ENCODE measurements around the gene TTC16. TPM values are rescaled to one million over a fixed set of nuclear protein-coding genes. Genes with fewer than 3 reads are reported as not detected.

TTC16 gene
- total RNA-seq, 1 experiment from 2014 or later, result not detected

- no peak for DNase-seq (ENCODE audit: low spot score)
These were observed 4.4 kb downstream of the TTC16 start for GRCh38 chr9:127720031-127720864.

GRCh38 chr9:127720865-127721227, 5.0 kb downstream of the TTC16 start:
- no peak for DNase-seq (ENCODE audit: low spot score)

- peak; percentile 71 for DNase-seq (ENCODE audit: low spot score)
These were observed 5.5 kb downstream of the TTC16 start for GRCh38 chr9:127721391-127721821.

- DNase-seq (ENCODE audit: low spot score), result no peak
These were observed 6.3 kb downstream of the TTC16 start for GRCh38 chr9:127722055-127722745.

GRCh38 chr9:127723013-127723412, 7.1 kb downstream of the TTC16 start:
- no peak for DNase-seq (ENCODE audit: low spot score)

GRCh38 chr9:127723444-127723843, 7.6 kb downstream of the TTC16 start:
- peak; percentile 77 for DNase-seq (ENCODE audit: low spot score)

- no peak for DNase-seq (ENCODE audit: low spot score)
These were observed 8.1 kb downstream of the TTC16 start for GRCh38 chr9:127724012-127724411.

- no peak for DNase-seq (ENCODE audit: low spot score)
These were observed 11.0 kb downstream of the TTC16 start for GRCh38 chr9:127726871-127727270.

GRCh38 chr9:127728808-127729207, 12.9 kb downstream of the TTC16 start:
- DNase-seq (ENCODE audit: low spot score), result no peak

GRCh38 chr9:127729522-127730256, 13.8 kb downstream of the TTC16 start:
- no peak for DNase-seq (ENCODE audit: low spot score)

- DNase-seq (ENCODE audit: low spot score), result no peak
These were observed 14.4 kb downstream of the TTC16 start for GRCh38 chr9:127730262-127730661.

GRCh38 chr9:127730799-127731410, 15.0 kb downstream of the TTC16 start:
- no peak for DNase-seq (ENCODE audit: low spot score)

GRCh38 chr9:127731938-127732337, 16.1 kb downstream of the TTC16 start:
- no peak for DNase-seq (ENCODE audit: low spot score)

GRCh38 chr9:127732444-127732843, 16.6 kb downstream of the TTC16 start:
- no peak for DNase-seq (ENCODE audit: low spot score)

- DNase-seq (ENCODE audit: low spot score), result no peak
These were observed 17.7 kb downstream of the TTC16 start for GRCh38 chr9:127733614-127734013.

- DNase-seq (ENCODE audit: low spot score), result no peak
These were observed 18.4 kb downstream of the TTC16 start for GRCh38 chr9:127734247-127734746.

GRCh38 chr9:127734747-127735529, 19.1 kb downstream of the TTC16 start, which contains the start of gene TOR2A:
Gene TOR2A (minus strand): TSS chr9:127735294. CDS start chr9:127735270, 24 bp downstream.
- DNase-seq (ENCODE audit: low spot score), result peak; percentile 96

- no peak for DNase-seq (ENCODE audit: low spot score)
These were observed 19.8 kb downstream of the TTC16 start for GRCh38 chr9:127735530-127736185.

GRCh38 chr9:127738666-127739065, 22.8 kb downstream of the TTC16 start:
- no peak for DNase-seq (ENCODE audit: low spot score)

- no peak for DNase-seq (ENCODE audit: low spot score)
These were observed 23.9 kb downstream of the TTC16 start for GRCh38 chr9:127739614-127740330.
